ENCODE results near the gene COL6A3.

- TF ChIP-seq CTCF (IDR thresholded peaks at IDR 0.05): no peak
- no peak for TF ChIP-seq POLR2A (IDR thresholded peaks at IDR 0.05)
These were observed 48.3 kb downstream of the COL6A3 start for GRCh38 chr2:237365671-237366070.

Data from right lobe of liver (tissue), 4 donors.